Gastroesophageal sphincter (tissue), 3 donors: ENCODE data around the gene NAB2.

ENCODE experiments used
- POLR2A ChIP-seq, 2 donors: fragments of 450-650 bp; IDR thresholded peaks; one replicate each; pipeline ENCODE4 v1.6.1; 2017; ENCODE audit warnings: antibody characterized with exemption in 2 of 2, mild to moderate bottlenecking in 2 of 2, moderate library complexity in 1 of 2
- POLR2AphosphoS5 ChIP-seq: sonication (generic); formaldehyde crosslinking; IDR thresholded peaks from one replicate; pipeline ENCODE4 v1.6.1; 2017; ENCODE audit warnings: antibody characterized with exemption
- TF ChIP-seq, protein P1 (sequence below), 4 experiments: fragments of 200-600 bp in 2 of 4; fragments of 450-650 bp in 2 of 4; sonication (generic) in 1 of 4; IDR thresholded peaks; one replicate each; pipeline ENCODE4 v1.5.1; 2017 to 2019; ENCODE audit warnings: antibody characterized with exemption in 4 of 4, mild to moderate bottlenecking in 2 of 4, moderate library complexity in 2 of 4

DNA sequence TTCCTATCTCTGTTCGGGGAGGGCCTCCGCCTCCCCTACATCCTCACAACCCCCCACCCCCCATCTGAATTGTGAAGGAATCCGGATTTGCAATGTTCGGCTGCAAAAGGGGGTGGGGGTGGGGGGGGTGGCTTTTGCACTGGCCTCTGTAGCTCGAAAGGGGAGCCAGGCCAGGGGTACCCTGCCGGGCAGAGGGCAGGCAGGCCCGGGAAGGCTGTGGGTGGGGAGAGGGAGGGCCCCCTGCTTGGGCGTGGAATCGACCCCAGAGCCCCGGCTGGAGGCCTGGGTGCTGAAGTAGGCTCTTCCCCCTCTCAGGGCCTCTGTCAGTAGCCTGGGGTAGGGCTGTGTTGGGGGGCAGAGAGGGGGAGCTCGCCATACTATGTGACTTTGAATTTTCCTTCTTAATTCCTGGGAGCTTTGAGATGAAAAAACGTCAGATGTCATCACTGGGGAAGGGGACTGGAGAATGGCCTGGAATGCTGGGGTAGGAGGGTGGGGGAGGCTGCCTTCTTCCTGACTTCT is 40.5 kb downstream of the NAB2 start:
- TF ChIP-seq POLR2AphosphoS5 (no peak), POLR2A (IDR thresholded peaks at IDR 0.05) (no peak)
- TF ChIP-seq, protein P1, sequence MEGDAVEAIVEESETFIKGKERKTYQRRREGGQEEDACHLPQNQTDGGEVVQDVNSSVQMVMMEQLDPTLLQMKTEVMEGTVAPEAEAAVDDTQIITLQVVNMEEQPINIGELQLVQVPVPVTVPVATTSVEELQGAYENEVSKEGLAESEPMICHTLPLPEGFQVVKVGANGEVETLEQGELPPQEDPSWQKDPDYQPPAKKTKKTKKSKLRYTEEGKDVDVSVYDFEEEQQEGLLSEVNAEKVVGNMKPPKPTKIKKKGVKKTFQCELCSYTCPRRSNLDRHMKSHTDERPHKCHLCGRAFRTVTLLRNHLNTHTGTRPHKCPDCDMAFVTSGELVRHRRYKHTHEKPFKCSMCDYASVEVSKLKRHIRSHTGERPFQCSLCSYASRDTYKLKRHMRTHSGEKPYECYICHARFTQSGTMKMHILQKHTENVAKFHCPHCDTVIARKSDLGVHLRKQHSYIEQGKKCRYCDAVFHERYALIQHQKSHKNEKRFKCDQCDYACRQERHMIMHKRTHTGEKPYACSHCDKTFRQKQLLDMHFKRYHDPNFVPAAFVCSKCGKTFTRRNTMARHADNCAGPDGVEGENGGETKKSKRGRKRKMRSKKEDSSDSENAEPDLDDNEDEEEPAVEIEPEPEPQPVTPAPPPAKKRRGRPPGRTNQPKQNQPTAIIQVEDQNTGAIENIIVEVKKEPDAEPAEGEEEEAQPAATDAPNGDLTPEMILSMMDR (IDR thresholded peaks at IDR 0.05) = no peak
